OCI-LY1 (cell line): ENCODE data around the gene C16orf74.

ENCODE experiments used
- H2AFZ ChIP-seq: fragments of 200-600 bp; sonication (generic), shearing (Covaris generic); 2 replicates; pipeline ENCODE4 v1.6.0; 2014; ENCODE audit warnings: antibody characterized with exemption, mild to moderate bottlenecking, low read length
- H3F3A ChIP-seq: fragments of 200-600 bp; sonication (generic), shearing (Covaris generic); 2 replicates; pipeline ENCODE4 v1.6.0; 2014; ENCODE audit warnings: mild to moderate bottlenecking, antibody characterized with exemption, low read length, moderate library complexity; ENCODE audit not compliant: insufficient read depth
- H3K27ac ChIP-seq: fragments of 200-600 bp; sonication (generic); 2 replicates; pipeline ENCODE4 v1.5.1; 2014; ENCODE audit warnings: low read length, mixed run types, mild to moderate bottlenecking, low read depth; ENCODE audit not compliant: poor library complexity, severe bottlenecking
- H3K27me3 ChIP-seq: fragments of 200-600 bp; sonication (generic); 2 replicates; pipeline ENCODE4 v1.6.0; 2014; ENCODE audit warnings: antibody characterized with exemption, mild to moderate bottlenecking, low read length, moderate library complexity; ENCODE audit not compliant: insufficient read depth
- H3K36me3 ChIP-seq: fragments of 200-600 bp; sonication (generic); 2 replicates; pipeline ENCODE4 v1.6.1; 2014; ENCODE audit warnings: mild to moderate bottlenecking, antibody characterized with exemption, low read length, moderate library complexity, mixed read lengths; ENCODE audit not compliant: insufficient read depth
- H3K4me1 ChIP-seq: fragments of 200-600 bp; sonication (generic); 2 replicates; pipeline ENCODE4 v1.5.1; 2014; ENCODE audit warnings: mild to moderate bottlenecking, low read length, moderate library complexity; ENCODE audit not compliant: insufficient read depth, severe bottlenecking
- H3K4me2 ChIP-seq: fragments of 200-600 bp; sonication (generic), shearing (Covaris generic); 2 replicates; pipeline ENCODE4 v1.6.1; 2014; ENCODE audit warnings: low read length
- H3K4me3 ChIP-seq: fragments of 200-600 bp; sonication (generic); 2 replicates; pipeline ENCODE4 v1.5.1; 2014; ENCODE audit warnings: low read length, low read depth, mild to moderate bottlenecking, mixed read lengths; ENCODE audit not compliant: poor library complexity, severe bottlenecking
- H3K79me2 ChIP-seq: fragments of 200-600 bp; shearing (Covaris generic); 2 replicates; pipeline ENCODE4 v1.6.1; 2016; ENCODE audit warnings: mixed run types, low read length, mixed read lengths; ENCODE audit not compliant: insufficient read depth
- H3K9ac ChIP-seq: fragments of 200-600 bp; sonication (generic), shearing (Covaris generic); 2 replicates; pipeline ENCODE4 v1.6.1; 2014; ENCODE audit warnings: mild to moderate bottlenecking, low read length, mixed read lengths
- H3K9me2 ChIP-seq: fragments of 200-600 bp; sonication (generic), shearing (Covaris generic); 2 replicates; pipeline ENCODE4 v1.6.1; 2014; ENCODE audit warnings: low read depth, mild to moderate bottlenecking, low read length, mixed read lengths
- H3K9me3 ChIP-seq: fragments of 200-600 bp; shearing (Covaris generic); 2 replicates; pipeline ENCODE4 v1.6.1; 2014; ENCODE audit warnings: low read length, mixed read lengths
- H4K20me1 ChIP-seq: fragments of 200-600 bp; sonication (generic), shearing (Covaris generic); 2 replicates; pipeline ENCODE4 v1.6.0; 2016; ENCODE audit warnings: mild to moderate bottlenecking, low read length; ENCODE audit not compliant: insufficient read depth
- EZH2 ChIP-seq: fragments of 200-600 bp; sonication (generic), shearing (Covaris generic); IDR thresholded peaks from 2 replicates; pipeline ENCODE4 v1.8.0; 2017; ENCODE audit warnings: borderline replicate concordance, mixed run types, mild to moderate bottlenecking, antibody characterized with exemption, low read length, moderate library complexity, mixed read lengths
- TF ChIP-seq, protein P1 (sequence below): fragments of 200-600 bp; sonication (generic), shearing (Covaris generic); IDR thresholded peaks from 2 replicates; pipeline ENCODE4 v1.5.1; 2017; ENCODE audit warnings: mild to moderate bottlenecking, antibody characterized with exemption, low read length, moderate library complexity, mixed read lengths

C16orf74 gene

DNA sequence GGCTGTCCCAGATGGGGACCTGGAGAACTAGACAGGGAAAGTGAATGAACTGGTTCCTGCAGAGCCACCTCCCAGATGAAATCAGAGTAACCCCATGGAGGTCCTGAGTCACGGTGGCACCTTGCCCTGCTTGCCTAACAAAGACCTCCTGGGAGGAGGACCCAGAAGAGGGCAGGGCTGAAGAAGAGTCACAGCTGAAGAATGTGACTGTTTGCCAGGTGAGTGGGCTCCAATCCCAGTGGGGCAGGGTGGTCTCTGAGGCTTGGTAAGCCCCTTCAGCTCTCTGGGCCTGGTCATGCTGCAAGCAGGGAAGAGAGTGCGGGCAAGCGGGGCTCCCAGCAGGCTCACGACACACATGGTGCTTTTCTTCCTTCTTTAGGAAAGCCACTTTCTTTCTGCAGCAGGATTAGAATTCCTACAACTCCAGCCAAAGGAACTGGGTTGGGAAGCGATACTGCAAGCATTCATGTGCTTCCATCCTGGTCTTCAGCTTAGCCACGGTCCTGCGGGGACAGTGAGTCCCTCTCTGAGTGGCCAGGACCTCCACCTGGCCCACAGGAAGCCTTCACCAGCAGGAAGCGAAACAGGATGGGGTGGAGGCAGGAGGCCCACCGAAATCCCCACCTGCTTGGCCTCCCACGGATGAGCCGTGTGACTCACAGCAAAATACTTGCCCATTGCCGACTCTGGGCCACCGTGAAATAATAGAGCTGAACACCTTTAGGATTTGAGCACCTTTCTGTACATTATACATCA is 4.3 kb downstream of the C16orf74 start:
- no peak overlapping the region for H2AFZ ChIP-seq
- no peak overlapping the region for H3K4me3 ChIP-seq
- no peaks in the 10 kb centered on the region for H3K36me3 ChIP-seq
- H3F3A ChIP-seq: no peaks in the 10 kb centered on the region
- H3K9me3 ChIP-seq: no peaks in the 10 kb centered on the region
- H3K4me2 ChIP-seq: no peak overlapping the region
- peaks cover 13% of the 10 kb centered on the region for H3K4me1 ChIP-seq
- H3K27ac ChIP-seq: no peak overlapping the region
- H3K27me3 ChIP-seq: no peaks in the 10 kb centered on the region
- H3K9me2 ChIP-seq: no peaks in the 10 kb centered on the region
- H3K79me2 ChIP-seq: no peaks in the 10 kb centered on the region
- TF ChIP-seq, protein P1, sequence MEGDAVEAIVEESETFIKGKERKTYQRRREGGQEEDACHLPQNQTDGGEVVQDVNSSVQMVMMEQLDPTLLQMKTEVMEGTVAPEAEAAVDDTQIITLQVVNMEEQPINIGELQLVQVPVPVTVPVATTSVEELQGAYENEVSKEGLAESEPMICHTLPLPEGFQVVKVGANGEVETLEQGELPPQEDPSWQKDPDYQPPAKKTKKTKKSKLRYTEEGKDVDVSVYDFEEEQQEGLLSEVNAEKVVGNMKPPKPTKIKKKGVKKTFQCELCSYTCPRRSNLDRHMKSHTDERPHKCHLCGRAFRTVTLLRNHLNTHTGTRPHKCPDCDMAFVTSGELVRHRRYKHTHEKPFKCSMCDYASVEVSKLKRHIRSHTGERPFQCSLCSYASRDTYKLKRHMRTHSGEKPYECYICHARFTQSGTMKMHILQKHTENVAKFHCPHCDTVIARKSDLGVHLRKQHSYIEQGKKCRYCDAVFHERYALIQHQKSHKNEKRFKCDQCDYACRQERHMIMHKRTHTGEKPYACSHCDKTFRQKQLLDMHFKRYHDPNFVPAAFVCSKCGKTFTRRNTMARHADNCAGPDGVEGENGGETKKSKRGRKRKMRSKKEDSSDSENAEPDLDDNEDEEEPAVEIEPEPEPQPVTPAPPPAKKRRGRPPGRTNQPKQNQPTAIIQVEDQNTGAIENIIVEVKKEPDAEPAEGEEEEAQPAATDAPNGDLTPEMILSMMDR: no peak
- no peak for TF ChIP-seq EZH2
- no peak overlapping the region for H3K9ac ChIP-seq
- H4K20me1 ChIP-seq: no peaks in the 10 kb centered on the region

GRCh38 chr16:85738923-85739715 is 11.8 kb downstream of the C16orf74 start:
- Histone ChIP-seq H2AFZ (no peak overlapping the region), H3K36me3 (no peaks in the 10 kb centered on the region), H3K4me3 (no peak overlapping the region), H3K9ac (no peak overlapping the region), H4K20me1 (no peaks in the 10 kb centered on the region), H3F3A (peaks cover 1% of the 10 kb centered on the region; the same call in 1 of the 2 replicates), H3K9me2 (no peaks in the 10 kb centered on the region), H3K4me1 (peaks cover 34% of the 10 kb centered on the region), H3K27ac (no peak overlapping the region), H3K79me2 (no peaks in the 10 kb centered on the region), H3K4me2 (no peak overlapping the region), H3K27me3 (no peaks in the 10 kb centered on the region; the same call in 1 of the 2 replicates), H3K9me3 (no peaks in the 10 kb centered on the region)
- TF ChIP-seq EZH2: no peak
- TF ChIP-seq, protein P1: no peak

GRCh38 chr16:85736921-85737320 is 14.0 kb downstream of the C16orf74 start:
- TF ChIP-seq, protein P1: no peak
- TF ChIP-seq EZH2: no peak
- H3K9me2 ChIP-seq: no peaks in the 10 kb centered on the region
- no peaks in the 10 kb centered on the region for H3K79me2 ChIP-seq
- H3K4me3 ChIP-seq: no peak overlapping the region
- H3K9ac ChIP-seq: no peak overlapping the region
- H3K4me2 ChIP-seq: no peak overlapping the region
- H3F3A ChIP-seq: peaks cover 9% of the 10 kb centered on the region
- H3K27me3 ChIP-seq: no peaks in the 10 kb centered on the region; the same call in 1 of the 2 replicates
- no peaks in the 10 kb centered on the region for H3K9me3 ChIP-seq
- H3K27ac ChIP-seq: peak overlapping the region; percentile 88
- H3K4me1 ChIP-seq: peaks cover 38% of the 10 kb centered on the region
- no peaks in the 10 kb centered on the region for H4K20me1 ChIP-seq
- no peak overlapping the region for H2AFZ ChIP-seq
- H3K36me3 ChIP-seq: no peaks in the 10 kb centered on the region
